Measurements from ENCODE around the gene NADSYN1.
"Not testable (repeated sequence)": the region's sequence is repeated elsewhere in the genome, so short reads cannot be mapped to it uniquely, and the experiment has no call there.

NADSYN1 gene

DNA sequence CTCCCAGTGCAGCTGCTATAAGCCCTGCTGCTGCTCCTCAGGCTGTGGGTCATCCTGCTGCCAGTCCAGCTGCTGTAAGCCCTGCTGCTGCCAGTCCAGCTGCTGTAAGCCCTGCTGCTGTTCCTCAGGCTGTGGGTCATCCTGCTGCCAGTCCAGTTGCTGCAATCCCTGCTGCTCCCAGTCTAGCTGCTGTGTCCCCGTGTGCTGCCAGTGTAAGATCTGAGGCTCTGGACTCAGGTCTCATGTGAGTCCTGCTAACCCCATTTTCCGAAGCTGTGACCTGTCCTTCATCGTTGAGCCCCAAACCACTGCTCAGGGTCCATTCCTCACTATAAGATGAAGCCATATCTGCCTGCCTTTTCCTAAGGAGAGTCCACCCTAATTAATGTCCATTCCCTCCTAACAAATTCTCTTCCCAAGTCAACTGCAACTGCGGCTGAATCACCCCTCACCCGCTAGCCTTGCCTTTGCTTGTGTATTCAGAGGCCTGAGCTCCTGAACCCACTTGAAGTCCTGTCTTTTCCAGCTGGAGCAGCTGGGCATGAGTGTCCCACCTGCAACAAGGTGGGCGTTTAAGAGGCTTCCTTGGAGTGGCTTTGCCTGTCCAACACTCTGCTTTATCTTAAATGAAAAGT, 74.7 kb downstream of the NADSYN1 start:
- DNase-seq, result no peak

DNA sequence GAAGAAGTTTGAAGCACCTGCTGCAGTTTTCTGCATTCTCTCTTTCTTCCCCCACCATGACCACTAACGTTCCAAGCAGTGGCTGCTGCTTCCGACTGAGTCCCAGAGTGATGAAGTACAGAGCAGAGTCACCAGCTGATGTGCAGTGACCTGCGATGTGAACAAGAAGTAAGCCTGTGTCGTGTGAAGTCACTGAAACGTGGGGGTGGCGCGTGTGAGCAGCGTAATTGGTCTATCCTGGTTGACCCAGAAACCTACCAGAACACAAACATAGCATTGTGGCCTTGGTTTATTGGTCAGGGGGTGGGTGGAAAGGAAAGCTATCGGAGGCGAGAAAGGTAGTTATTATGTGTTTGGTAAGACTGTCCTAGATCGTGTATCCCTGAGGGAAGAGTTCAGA, 77.6 kb downstream of the NADSYN1 start:
- no peak for DNase-seq

DNA sequence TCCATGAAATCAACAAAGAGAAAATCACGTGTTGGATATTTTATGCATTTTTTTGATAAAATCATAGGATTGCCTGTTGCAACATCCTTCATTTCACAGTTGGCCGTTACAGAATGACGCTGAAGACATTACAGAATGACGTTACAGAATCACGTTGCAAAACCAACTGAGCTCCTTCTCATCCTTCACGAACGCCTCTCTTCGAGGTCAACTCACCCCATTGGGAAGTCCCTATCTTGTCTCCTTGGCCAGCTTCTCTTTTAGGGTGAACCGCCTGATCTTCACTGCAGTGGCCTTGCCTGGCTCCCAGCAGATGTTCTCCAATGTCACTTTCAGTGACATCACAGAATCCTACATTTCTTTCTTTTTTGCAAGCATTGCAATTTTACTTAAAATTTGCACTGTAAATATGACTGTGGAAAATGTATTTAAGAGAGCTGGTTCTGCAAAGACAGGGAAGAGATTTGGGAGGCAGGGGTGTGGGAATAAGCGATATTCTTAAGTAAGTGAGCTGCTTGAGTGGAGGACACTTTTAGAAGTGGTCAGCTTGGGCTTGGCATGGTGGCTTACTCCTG, 79.1 kb downstream of the NADSYN1 start:
- DNase-seq, result no peak

DNA sequence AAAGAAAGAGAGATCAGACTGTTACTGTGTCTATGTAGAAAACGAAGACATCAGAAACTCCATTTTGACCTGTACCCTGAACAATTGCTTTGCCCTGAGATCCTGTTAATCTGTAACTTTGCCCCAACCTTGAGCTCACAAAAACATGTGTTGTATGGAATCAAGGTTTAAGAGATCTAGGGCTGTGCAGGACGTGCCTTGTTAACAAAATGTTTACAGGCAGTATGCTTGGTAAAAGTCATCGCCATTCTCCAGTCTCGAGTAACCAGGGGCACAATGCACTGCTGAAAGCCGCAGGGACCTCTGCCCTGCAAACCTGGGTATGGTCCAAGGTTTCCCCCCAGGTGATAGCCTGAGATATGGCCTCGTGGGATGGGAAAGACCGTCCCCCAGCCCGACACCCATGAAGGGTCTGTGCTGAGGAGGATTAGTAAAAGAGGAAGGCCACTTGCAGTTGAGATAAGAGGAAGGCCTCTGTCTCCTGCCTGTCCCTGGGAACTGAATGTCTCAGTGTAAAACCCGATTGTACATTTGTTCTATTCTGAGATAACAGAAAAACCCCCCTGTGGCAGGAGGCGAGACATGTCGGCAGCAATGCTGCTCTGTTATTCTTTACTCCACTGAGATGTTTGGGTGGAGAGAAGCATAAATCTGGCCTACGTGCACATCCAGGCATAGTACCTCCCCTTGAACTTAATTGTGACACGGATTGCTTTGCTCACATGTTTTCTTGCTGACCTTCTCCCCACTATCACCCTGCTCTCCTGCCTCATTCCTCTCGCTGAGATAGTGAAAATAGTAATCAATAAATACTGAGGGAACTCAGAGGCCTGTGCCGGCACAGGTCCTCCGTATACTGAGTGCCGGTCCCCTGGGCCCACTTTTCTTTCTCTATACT, 82.0 kb downstream of the NADSYN1 start:
- DNase-seq, result not testable (repeated sequence)

DNA sequence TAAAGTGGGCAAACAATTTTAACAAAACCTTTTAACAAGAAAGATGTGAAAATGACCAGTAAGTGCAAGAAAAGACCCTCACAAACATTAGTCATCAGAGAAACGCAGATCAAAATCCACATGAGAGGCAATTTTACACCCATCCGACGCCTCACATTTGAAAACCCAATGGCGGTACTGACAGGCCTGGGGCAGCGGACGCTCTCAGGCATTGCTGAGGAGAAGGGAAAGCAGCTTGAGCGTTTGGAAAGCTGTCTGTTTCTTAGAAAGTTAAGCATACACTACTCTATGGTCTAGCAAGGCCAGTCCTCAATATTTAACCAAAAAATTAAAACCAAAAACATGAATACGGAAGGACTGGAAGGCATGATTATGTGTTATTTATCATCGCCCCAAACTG, 82.8 kb downstream of the NADSYN1 start:
- no peak for DNase-seq

DNA sequence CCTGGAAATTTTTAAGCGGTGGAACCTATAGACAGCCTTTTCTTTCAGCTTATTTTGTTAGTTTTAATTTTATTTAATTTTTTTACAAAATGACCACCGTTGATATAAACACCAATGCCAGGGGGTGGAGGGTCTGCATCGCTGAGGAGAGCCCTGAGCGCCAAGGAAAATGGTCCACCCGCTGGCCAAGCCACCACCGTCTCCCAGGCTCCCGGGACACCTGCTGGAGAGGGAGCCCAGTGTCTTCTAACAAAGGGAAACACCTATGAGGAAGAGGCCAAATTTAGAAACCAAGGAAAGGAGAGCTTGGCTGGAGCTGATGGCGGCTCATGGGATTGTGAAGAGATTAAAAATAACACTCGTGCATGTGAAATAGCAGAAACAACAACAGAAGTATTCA, 84.5 kb downstream of the NADSYN1 start:
- no peak for DNase-seq

DNA sequence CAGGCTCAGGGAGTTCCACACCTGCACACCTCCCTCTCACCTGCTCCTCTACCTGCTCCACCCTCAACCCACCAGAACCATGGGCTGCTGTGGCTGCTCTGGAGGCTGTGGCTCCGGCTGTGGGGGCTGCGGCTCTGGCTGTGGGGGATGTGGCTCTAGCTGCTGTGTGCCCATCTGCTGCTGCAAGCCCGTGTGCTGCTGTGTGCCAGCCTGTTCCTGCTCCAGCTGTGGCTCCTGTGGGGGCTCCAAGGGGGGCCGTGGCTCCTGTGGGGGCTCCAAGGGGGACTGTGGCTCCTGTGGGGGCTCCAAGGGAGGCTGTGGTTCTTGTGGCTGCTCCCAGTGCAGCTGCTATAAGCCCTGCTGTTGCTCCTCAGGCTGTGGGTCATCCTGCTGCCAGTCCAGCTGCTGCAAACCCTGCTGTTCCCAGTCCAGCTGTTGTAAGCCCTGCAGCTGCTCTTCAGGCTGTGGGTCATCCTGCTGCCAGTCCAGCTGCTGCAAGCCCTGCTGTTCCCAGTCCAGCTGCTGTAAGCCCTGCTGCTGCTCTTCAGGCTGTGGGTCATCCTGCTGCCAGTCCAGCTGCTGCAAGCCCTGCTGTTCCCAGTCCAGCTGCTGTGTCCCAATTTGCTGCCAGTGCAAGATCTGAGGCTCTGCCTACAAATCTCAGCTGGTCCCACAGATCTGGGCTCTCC, 85.1 kb downstream of the NADSYN1 start, which contains the start of gene KRTAP5-8:
KRTAP5-8 (plus strand) TSS at position 49 of the 689 bp plus-strand sequence; CDS start at position 80, 31 bp downstream.
- not testable (repeated sequence) for DNase-seq

DNA sequence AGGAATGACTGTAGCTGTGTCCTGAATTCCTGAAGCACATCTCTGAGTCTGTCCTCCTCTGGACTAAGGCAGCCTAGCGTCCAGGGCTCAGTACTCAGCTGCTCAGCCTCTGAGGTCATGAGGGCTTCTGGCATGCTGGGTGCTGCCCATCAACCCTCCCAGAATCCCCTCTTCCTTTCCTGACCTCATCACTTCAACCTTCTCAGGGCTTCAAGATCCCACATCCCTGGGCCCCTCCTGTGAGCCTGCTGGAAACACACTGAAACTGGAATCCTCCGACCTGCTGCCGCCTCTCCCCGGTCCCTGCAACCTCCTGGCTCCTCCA, 85.6 kb downstream of the NADSYN1 start:
- no peak for DNase-seq

DNA sequence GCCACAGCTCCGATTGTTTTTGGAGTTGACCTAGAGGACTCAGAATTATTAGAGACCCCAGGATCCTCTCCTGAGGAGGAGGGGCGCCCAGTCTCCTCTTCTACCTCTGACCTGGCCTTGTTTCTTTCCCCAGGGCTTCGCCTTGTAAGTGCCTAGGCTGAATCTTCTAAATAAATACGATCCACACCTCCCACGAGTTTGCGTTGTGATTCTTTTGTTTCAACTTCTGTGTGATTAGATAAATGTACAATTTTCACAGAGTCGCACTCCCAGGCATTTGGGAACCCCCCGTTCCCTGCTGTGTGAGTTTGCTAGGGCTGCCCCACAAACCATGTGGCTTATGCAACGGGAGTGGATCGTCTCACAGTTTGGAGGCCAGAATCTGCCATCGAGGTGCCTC, 86.0 kb downstream of the NADSYN1 start:
- no peak for DNase-seq

DNA sequence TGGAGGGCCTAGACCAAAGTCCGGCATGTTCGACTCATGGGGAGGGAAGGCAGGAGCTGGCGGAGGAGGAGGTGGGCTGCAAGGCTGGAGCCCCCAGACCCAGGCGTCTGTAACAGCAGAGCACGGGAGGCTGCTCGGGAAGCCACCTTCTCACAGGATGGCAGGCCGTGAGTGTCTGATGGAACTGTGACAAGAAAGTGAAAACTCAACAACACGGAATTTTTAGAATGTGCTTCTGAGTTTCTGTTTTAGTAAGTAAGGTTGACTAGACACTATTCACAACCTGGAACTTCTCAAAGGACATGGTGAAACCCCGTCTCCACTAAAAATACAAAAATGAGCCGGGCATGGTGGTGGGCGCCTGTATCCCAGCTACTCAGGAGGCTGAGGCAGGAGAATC, 87.0 kb downstream of the NADSYN1 start:
- DNase-seq, result not testable (repeated sequence)

DNA sequence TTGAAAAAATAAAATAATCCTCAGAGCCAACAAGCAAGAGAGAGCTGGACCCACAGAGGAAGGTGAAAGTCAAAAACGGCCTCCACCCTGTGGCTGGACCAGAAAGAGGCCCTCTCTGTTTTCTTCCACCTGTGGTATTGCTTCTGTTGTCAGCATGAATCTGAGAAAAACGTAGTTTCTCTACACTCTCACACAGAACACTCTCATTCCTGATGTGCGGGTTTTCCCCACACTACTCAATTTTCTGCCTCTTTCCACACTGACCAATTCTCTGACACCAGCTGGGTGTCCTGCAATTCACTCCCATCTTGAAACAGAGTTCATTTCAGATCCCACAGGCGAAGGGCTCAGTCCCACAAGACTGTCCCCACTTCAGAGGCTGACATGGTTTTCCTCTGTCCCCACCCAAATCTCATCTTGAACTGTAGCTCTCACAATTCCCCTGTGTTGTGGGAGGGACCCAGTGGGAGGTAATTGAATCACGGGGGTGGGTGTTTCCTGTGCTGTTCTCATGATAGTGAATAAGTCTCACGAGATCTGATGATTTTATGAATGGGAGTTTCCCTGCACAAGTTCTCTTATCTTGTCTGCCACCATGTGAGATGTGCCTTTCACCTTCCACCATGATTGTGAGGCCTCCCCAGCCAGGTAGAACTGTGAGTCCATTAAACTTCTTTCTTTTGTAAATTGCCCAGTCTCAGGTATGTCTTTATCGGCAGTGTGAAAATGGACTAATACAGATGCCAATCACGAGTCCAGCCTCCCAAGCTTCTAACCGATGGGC, 87.7 kb downstream of the NADSYN1 start:
- DNase-seq, result not testable (repeated sequence)

DNA sequence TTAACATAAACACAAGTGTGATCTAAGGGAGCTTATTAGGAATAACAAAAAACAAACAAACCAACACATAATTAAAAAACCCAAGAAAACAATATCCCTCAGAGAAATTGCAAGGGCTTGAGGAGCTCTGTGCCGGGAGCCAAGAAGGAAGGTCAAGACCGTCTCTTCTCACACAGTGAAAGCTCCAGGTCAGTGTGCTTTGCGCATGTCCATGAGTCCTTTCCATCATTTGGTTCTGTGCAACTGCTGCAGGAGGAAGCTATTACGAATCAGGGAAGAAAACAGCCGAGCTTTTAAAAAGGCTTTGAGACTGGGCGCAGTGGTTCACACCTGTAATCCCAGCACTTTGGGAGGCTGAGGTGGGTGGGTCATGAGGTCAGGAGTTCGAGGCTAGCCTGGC, 89.4 kb downstream of the NADSYN1 start:
- no peak for DNase-seq

DNA sequence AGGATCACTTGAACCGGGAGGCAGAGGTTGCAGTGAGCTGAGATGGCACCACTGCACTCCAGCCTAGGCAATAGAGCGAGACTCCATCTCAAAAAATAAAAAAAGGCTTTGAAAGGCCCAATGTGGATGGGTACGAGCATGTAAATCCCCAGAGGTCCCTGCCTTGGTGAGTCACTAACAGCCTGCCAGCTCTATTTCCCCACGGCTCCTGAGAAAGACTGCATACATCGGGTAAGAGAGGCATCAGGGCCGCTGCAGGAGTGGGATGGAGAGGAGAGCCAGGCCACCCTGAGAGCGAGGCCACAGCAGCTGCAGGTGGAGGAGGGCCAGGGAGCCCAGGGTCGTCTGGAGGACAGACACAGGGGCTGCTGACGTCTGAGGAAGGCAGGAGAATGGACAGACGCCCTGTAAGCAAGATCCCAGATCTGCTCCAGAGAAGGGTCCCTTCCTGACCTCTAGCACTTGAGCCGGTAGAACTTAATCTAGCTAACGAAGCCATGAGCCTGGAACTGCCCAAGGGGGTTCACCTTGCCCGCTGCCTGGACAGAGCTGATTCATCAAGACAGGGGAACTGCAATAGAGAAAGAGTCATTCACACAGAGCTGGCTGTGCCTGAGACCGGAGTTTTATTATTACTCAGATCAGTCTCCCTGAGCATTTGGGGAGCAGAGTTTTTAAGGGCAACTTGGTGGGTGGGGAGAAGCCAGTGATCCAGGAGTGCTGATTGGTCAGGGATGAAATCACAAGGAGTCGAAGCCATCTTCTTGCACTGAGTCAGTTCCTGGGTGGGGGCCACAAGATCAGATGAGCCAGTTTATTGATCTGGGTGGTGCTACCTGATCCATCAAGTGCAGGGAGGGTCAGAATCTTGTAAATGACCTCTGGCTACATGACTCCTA, 90.1 kb downstream of the NADSYN1 start:
- no peak for DNase-seq

DNA sequence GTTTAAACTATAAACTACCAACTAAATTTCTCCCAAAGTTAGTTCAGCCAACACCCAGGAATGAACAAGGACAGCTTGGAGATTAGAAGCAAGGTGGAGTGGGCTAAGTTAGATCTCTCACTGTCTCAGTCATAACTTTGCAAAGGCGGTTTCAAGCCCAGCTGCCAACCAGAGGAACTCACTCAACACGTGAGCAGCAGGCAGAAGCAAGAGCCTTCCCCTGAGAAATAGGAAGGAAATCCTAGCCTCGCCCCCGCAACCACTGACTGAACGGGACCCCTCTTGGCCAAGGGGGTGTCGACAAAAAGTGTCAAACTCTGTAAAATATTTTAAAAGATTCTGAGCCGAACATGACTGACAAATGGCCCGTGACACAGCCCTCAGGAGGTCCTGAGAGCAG, 90.9 kb downstream of the NADSYN1 start:
- DNase-seq, result no peak

DNA sequence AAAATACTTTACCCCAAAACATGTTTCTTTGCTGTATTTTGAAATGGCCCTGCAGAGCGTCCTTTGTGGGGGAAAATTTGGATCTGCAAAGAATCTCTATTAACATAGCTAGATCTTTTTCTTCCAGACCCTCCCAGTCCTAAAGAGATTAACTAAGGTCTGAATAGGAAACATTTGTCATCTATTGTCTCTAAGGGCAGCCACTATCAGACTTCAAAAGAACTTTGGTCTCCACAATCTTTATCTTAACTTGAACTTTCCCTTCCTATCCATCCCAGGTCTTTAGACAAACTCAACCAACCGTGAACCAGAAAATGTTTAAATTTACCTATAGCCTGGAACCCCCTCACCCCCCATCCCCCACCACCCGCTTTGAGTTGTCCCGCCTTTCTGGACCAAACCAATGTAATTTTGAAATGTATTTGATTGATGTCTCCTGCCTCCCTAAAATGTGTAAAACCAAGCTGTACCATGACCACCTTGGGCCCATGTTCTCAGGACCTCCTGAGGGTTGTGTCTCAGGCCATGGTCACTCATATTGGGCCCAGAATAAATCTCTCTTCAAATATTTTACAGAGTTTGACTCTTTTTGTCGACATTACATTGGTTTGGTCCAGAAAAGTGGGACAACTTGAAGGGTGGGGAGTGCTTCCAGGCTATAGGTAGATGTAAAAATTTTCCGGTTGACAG, 91.7 kb downstream of the NADSYN1 start:
- DNase-seq, result no peak

DNA sequence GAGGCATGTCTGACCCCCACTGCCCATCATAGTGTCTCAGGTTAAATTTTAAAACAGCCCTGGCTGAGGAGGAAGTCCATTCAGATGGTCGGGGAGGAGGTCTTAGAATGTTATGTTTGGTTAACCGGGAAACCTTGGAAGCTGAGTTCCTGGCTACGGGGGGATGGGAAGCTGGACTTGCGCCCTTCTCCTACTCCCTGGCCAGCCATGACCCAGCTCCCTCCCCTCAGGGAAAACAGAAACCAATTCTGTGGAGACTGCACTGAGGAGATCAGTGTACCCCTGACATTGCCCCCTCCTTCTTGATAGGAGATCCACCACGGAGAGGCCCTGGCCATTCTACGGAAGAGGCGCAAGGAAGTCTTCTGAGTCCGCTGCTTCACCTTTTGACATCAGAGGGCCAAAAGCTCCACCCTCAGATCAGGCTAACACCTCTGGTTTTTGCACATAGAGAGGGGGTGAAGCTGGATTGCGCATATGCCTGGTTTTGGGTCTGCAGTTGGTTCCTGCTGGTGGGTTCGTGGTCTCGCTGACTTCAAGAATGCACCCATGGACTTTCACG, 92.5 kb downstream of the NADSYN1 start:
- no peak for DNase-seq

DNA sequence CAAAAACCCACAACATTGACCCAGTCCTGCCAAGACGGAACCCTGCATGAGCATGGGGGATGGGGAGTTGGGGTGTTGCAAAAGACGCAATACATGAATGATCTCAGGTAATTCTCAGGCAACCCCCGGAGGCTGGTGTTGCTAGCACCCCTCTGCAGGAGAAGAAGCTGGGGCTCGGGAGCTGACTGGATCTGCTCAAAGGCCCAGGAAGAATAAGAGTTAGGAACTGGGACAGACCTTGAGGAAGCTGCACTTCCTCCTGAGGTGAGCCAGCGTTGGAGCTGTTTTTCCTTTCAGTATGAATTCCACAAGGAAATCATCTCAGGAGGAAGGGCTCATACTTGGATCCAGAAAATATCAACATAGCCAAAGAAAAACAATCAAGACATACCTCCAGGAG, 95.1 kb downstream of the NADSYN1 start, which contains the start of gene KRTAP5-9:
KRTAP5-9 (plus strand) TSS at position 301 of the 400 bp plus-strand sequence. CDS start 238 bp downstream, outside the sequence.
- no peak for DNase-seq

DNA sequence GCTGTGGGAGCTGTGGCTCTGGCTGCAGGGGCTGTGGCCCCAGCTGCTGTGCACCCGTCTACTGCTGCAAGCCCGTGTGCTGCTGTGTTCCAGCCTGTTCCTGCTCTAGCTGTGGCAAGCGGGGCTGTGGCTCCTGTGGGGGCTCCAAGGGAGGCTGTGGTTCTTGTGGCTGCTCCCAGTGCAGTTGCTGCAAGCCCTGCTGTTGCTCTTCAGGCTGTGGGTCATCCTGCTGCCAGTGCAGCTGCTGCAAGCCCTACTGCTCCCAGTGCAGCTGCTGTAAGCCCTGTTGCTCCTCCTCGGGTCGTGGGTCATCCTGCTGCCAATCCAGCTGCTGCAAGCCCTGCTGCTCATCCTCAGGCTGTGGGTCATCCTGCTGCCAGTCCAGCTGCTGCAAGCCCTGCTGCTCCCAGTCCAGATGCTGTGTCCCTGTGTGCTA, 95.7 kb downstream of the NADSYN1 start:
- DNase-seq, result no peak

Measured in T1000 (cell line).